Osteocyte (in vitro differentiated cells): Measurements from ENCODE around the gene LRRC74B. TPM values are rescaled to one million over a fixed set of nuclear protein-coding genes. Genes with fewer than 3 reads are reported as not detected.
"Not testable (repeated sequence)": the region's sequence is repeated elsewhere in the genome, so short reads cannot be mapped to it uniquely, and the experiment has no call there.

Experiments
- DNase-seq: peaks from one replicate; pipeline ENCODE4 v3.0.0; 2021; ENCODE audit warnings: mixed read lengths; ENCODE audit not compliant: unreplicated experiment; ENCODE audit errors: extremely low spot score
- H3K27ac Mint-ChIP-seq: one replicate; pipeline ENCODE4 v1.8.0; 2021; ENCODE audit warnings: mild to moderate bottlenecking, mixed read lengths; ENCODE audit not compliant: unreplicated experiment
- H3K27me3 Mint-ChIP-seq: one replicate; pipeline ENCODE4 v1.8.0; 2021; ENCODE audit warnings: mixed read lengths; ENCODE audit not compliant: unreplicated experiment
- H3K36me3 Mint-ChIP-seq: one replicate; pipeline ENCODE4 v1.8.0; 2021; ENCODE audit warnings: mixed read lengths; ENCODE audit not compliant: unreplicated experiment
- H3K4me1 Mint-ChIP-seq: one replicate; pipeline ENCODE4 v1.8.0; 2021; ENCODE audit warnings: mixed read lengths; ENCODE audit not compliant: unreplicated experiment
- H3K4me3 Mint-ChIP-seq: one replicate; pipeline ENCODE4 v1.8.0; 2021; ENCODE audit warnings: mild to moderate bottlenecking, moderate library complexity, mixed read lengths; ENCODE audit not compliant: unreplicated experiment
- H3K9me3 Mint-ChIP-seq: one replicate; pipeline ENCODE4 v1.8.0; 2021; ENCODE audit warnings: mixed read lengths; ENCODE audit not compliant: unreplicated experiment
- CTCF ChIP-seq: fragments of 200-600 bp; sonication (generic); IDR thresholded peaks from 2 replicates; pipeline ENCODE4 v1.5.0; 2021; ENCODE audit warnings: antibody characterized with exemption, mild to moderate bottlenecking, moderate library complexity
- total RNA-seq: library from RNA; stranded (reverse); gene quantifications from 2 replicates; pipeline ENCODE4 v1.2.1, GENCODE V29; 2021

LRRC74B gene
- total RNA-seq, 1 donor from 2014 or later, result not detected

GRCh38 chr22:21044931-21045584, 688 bp upstream of the LRRC74B start:
- Mint-ChIP-seq H3K4me1 (peaks cover 46% of the 10 kb centered on the region), H3K27me3 (no peaks in the 10 kb centered on the region), H3K36me3 (no peaks in the 10 kb centered on the region), H3K27ac (peak overlapping the region; percentile 100), H3K4me3 (peak overlapping the region; percentile 94), H3K9me3 (no peaks in the 10 kb centered on the region)
- peak; percentile 91 for DNase-seq
- TF ChIP-seq CTCF, result no peak

- DNase-seq, result no peak
- Mint-ChIP-seq H3K27ac (no peak overlapping the region), H3K36me3 (no peaks in the 10 kb centered on the region), H3K4me1 (peaks cover 41% of the 10 kb centered on the region), H3K9me3 (no peaks in the 10 kb centered on the region), H3K4me3 (no peak overlapping the region), H3K27me3 (no peaks in the 10 kb centered on the region)
- no peak for TF ChIP-seq CTCF
These were observed 1.4 kb downstream of the LRRC74B start for GRCh38 chr22:21047035-21047661.

GRCh38 chr22:21047730-21048129, 2.0 kb downstream of the LRRC74B start:
- H3K27ac Mint-ChIP-seq, result no peak overlapping the region
- no peak for DNase-seq
- no peak for TF ChIP-seq CTCF
- no peaks in the 10 kb centered on the region for H3K36me3 Mint-ChIP-seq
- no peaks in the 10 kb centered on the region for H3K27me3 Mint-ChIP-seq
- no peak overlapping the region for H3K4me3 Mint-ChIP-seq
- H3K9me3 Mint-ChIP-seq, result no peaks in the 10 kb centered on the region
- peaks cover 36% of the 10 kb centered on the region for H3K4me1 Mint-ChIP-seq

- not testable (repeated sequence) for H3K9me3 Mint-ChIP-seq
These were observed 2.7 kb downstream of the LRRC74B start for GRCh38 chr22:21048448-21048847.

GRCh38 chr22:21048965-21049364, 3.2 kb downstream of the LRRC74B start:
- not testable (repeated sequence) for H3K4me3 Mint-ChIP-seq, H3K36me3 Mint-ChIP-seq, H3K9me3 Mint-ChIP-seq, H3K27me3 Mint-ChIP-seq, DNase-seq, H3K27ac Mint-ChIP-seq
- peaks cover 23% of the 10 kb centered on the region for H3K4me1 Mint-ChIP-seq

More at GRCh38 chr22:21048448-21048847, 2.7 kb downstream of the LRRC74B start:
- not testable (repeated sequence) for H3K27me3 Mint-ChIP-seq, DNase-seq, H3K36me3 Mint-ChIP-seq, H3K4me3 Mint-ChIP-seq, H3K27ac Mint-ChIP-seq
- peaks cover 28% of the 10 kb centered on the region for H3K4me1 Mint-ChIP-seq

GRCh38 chr22:21051145-21051830, 5.5 kb downstream of the LRRC74B start:
- DNase-seq, result no peak
- no peak for TF ChIP-seq CTCF
- Mint-ChIP-seq H3K4me3 (no peak overlapping the region), H3K27me3 (no peaks in the 10 kb centered on the region), H3K4me1 (peaks cover 6% of the 10 kb centered on the region), H3K9me3 (no peaks in the 10 kb centered on the region), H3K27ac (no peak overlapping the region), H3K36me3 (no peaks in the 10 kb centered on the region)
